PC-3 (cell line): ENCODE measurements around the gene CPT2. TPM values are rescaled to one million over a fixed set of nuclear protein-coding genes. Genes with fewer than 3 reads are reported as not detected.

Experiments
- ATAC-seq: fragments of 200-7000 bp; cut with Tn5 transposase; 2 replicates; pipeline ENCODE4 v1.9.1; 2020; ENCODE audit warnings: mild to moderate bottlenecking, moderate library complexity
- BruUV-seq: library from RNA; stranded (reverse); fragments of 400-500 nt; replicated peaks from 2 replicates; lab custom pipeline; 2021; lab: Mats Ljungman, UMichigan
- CTCF ChIA-PET: fragments of 300-600 bp; sonication (Branson Sonifier 250); formaldehyde crosslinking; loops from one replicate; lab custom pipeline; 2022; ENCODE audit warnings: antibody characterized with exemption; lab: Charles Lee
- POLR2A ChIA-PET: fragments of 300-600 bp; sonication (Branson Sonifier 250); formaldehyde crosslinking; loops from one replicate; lab custom pipeline; 2022; ENCODE audit warnings: antibody characterized with exemption; ENCODE audit not compliant: unreplicated experiment; lab: Charles Lee
- DNase-seq: peaks from one replicate; pipeline ENCODE4 v3.0.0-alpha.2; 2015
- H2AFZ ChIP-seq: fragments of 300-600 bp; sonication (generic); 2 replicates; pipeline ENCODE4 v1.6.0; 2016; ENCODE audit warnings: antibody characterized with exemption, low read length
- H3F3A ChIP-seq: fragments of 300-600 bp; sonication (generic); one replicate; pipeline ENCODE4 v1.6.0; 2017; ENCODE audit warnings: antibody characterized with exemption, low read length, control low read depth, mild to moderate bottlenecking; ENCODE audit not compliant: unreplicated experiment
- H3K27ac ChIP-seq: fragments of 300-600 bp; sonication (generic); 2 replicates; pipeline ENCODE4 v1.5.1; 2016; ENCODE audit warnings: mild to moderate bottlenecking, low read length
- H3K27me3 ChIP-seq: fragments of 300-600 bp; sonication (generic); 2 replicates; pipeline ENCODE4 v1.6.1; 2016; ENCODE audit warnings: low read length, mixed read lengths
- H3K36me3 ChIP-seq: fragments of 300-600 bp; sonication (generic); 2 replicates; pipeline ENCODE4 v1.6.1; 2016; ENCODE audit warnings: low read depth, mixed run types, low read length, mixed read lengths
- H3K4me1 ChIP-seq: fragments of 300-600 bp; sonication (generic); 2 replicates; pipeline ENCODE4 v1.5.1; 2016; ENCODE audit warnings: low read length; ENCODE audit not compliant: insufficient read depth
- H3K4me2 ChIP-seq: fragments of 300-600 bp; sonication (generic); 2 replicates; pipeline ENCODE4 v1.6.0; 2016; ENCODE audit warnings: low read length
- H3K4me3 ChIP-seq: fragments of 300-600 bp; sonication (generic); 2 replicates; pipeline ENCODE4 v1.5.1; 2016; ENCODE audit warnings: mild to moderate bottlenecking, low read length, mixed read lengths
- H3K79me2 ChIP-seq: fragments of 300-600 bp; sonication (generic); 2 replicates; pipeline ENCODE4 v1.6.1; 2017; ENCODE audit warnings: low read length, mixed read lengths
- H3K9ac ChIP-seq: fragments of 300-600 bp; sonication (generic); 2 replicates; pipeline ENCODE4 v1.6.0; 2016; ENCODE audit warnings: mild to moderate bottlenecking, low read length
- H3K9me2 ChIP-seq: fragments of 300-600 bp; sonication (generic); replicated peaks from 2 replicates; pipeline ENCODE4 v1.6.1; 2016; ENCODE audit warnings: mixed run types, low read length, mixed read lengths
- H3K9me3 ChIP-seq: fragments of 300-600 bp; sonication (generic); 2 replicates; pipeline ENCODE4 v1.6.1; 2016; ENCODE audit warnings: low read length, mixed read lengths
- H4K20me1 ChIP-seq: fragments of 300-600 bp; sonication (generic); 2 replicates; pipeline ENCODE4 v1.6.1; 2016; ENCODE audit warnings: low read length, mixed read lengths
- CTCF ChIP-seq: fragments of 300-600 bp; sonication (generic); conservative IDR thresholded peaks from 2 replicates; pipeline ENCODE4 v1.5.1; 2017; ENCODE audit warnings: antibody characterized with exemption, low read depth, mild to moderate bottlenecking, low read length
- EZH2 ChIP-seq: fragments of 300-600 bp; sonication (generic); IDR thresholded peaks from one replicate; pipeline ENCODE4 v1.6.1; 2017; ENCODE audit warnings: antibody characterized with exemption, mild to moderate bottlenecking, low read length; ENCODE audit not compliant: unreplicated experiment
- EZH2phosphoT487 ChIP-seq: fragments of 300-600 bp; sonication (generic); IDR thresholded peaks from 2 replicates; pipeline ENCODE4 v1.6.1; 2018; ENCODE audit warnings: mild to moderate bottlenecking, antibody characterized with exemption, low read length, borderline replicate concordance
- intact Hi-C: fragments of 100-400 bp; cut with micrococcal nuclease; formaldehyde crosslinking; loops from 2 replicates; pipeline ENCODE4 v1.9.0; 2023
- total RNA-seq: library from RNA; depleted of rRNA; stranded (reverse); fragments of >200 nt; gene quantifications from 2 replicates; pipeline ENCODE4 v1.2.3, GENCODE V29; 2014

CPT2 gene
- total RNA-seq, 1 experiment from 2014 or later, result 27.1 TPM

GRCh38 chr1:53174971-53175913 lies 21.4 kb upstream of the CPT2 start:
- BruUV-seq, result no TSS peak
- Histone ChIP-seq H3K79me2 (no peaks in the 10 kb centered on the region), H3K9me2 (no peaks in the 10 kb centered on the region), H3K27me3 (no peaks in the 10 kb centered on the region), H3K36me3 (no peaks in the 10 kb centered on the region), H3K4me3 (no peak overlapping the region), H3F3A (no peaks in the 10 kb centered on the region), H2AFZ (no peak overlapping the region), H3K9me3 (no peaks in the 10 kb centered on the region), H3K4me2 (no peak overlapping the region), H3K9ac (no peak overlapping the region), H3K4me1 (peaks cover 33% of the 10 kb centered on the region), H3K27ac (peak overlapping the region; percentile 83), H4K20me1 (no peaks in the 10 kb centered on the region)
- ATAC-seq (no peak), DNase-seq (no peak)
- no peak for TF ChIP-seq EZH2phosphoT487
- no peak for TF ChIP-seq EZH2
- TF ChIP-seq CTCF, result no peak
- ChIA-PET POLR2A (no interaction called here), CTCF (no interaction called here)
- intact Hi-C loops, result loop anchor here (5.0 to 10.0 kb wide), 2 partner anchors 128 to 1120 kb away; partner anchors contain the start of genes BTF3L4 and TXNDC12

- no peaks in the 10 kb centered on the region for H3K9me3 ChIP-seq
- peaks cover 33% of the 10 kb centered on the region for H3K4me1 ChIP-seq
- ChIA-PET CTCF (interaction anchor here (0.5 to 1.3 kb wide), 6 partner anchors 19 to 1053 kb away, joined by 3 to 8 read pairs (median 4); partner anchors contain the start of gene ECHDC2), POLR2A (no interaction called here)
- H3K9ac ChIP-seq, result peak overlapping the region; percentile 38
- H2AFZ ChIP-seq, result peak overlapping the region; percentile 39
- peak; percentile 91 for DNase-seq
- H3K4me2 ChIP-seq, result peak overlapping the region; percentile 61
- H3K27me3 ChIP-seq, result no peaks in the 10 kb centered on the region
- H3K4me3 ChIP-seq, result peak overlapping the region; percentile 37; the same call in 1 of the 2 replicates
- no peaks in the 10 kb centered on the region for H4K20me1 ChIP-seq
- intact Hi-C loops, result loop anchor here (1.0 to 10.0 kb wide), 5 partner anchors 28 to 1122 kb away; partner anchors contain the start of genes BTF3L4 and TXNDC12
- H3K79me2 ChIP-seq, result no peaks in the 10 kb centered on the region
- no peaks in the 10 kb centered on the region for H3K36me3 ChIP-seq
- ATAC-seq, result peak; percentile 93
- TF ChIP-seq CTCF, result peak; percentile 65
- no peak for TF ChIP-seq EZH2
- peak overlapping the region; percentile 83 for H3K27ac ChIP-seq
- BruUV-seq, result no TSS peak
- no peaks in the 10 kb centered on the region for H3F3A ChIP-seq
- H3K9me2 ChIP-seq, result no peaks in the 10 kb centered on the region
Measured at GRCh38 chr1:53176452-53177208, 20.0 kb upstream of the CPT2 start.
